ENCODE results near the gene PTPMT1.

PTPMT1 gene

DNA sequence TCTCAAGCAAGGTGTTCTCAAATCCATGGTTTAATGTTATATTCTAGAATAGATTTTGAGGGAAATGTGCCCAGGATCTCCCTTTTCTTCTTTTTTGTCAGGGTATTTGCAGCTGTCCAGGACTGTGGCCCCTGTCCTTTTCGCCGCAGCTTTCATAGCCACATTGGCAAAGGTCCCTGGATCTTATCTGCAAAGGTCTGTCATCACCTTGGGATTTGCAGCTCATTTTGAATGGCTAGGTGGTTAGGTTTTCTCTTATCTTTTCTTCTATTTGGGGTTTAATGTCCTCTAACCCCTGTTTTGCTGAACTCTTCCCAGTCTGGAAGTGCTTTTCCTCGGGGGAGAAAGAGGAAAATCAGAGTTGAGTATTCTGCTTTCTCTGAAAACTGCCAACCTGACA is 40.5 kb downstream of the PTPMT1 start:
- in situ Hi-C loops (cut with HindIII; ENCODE audit: low sequenced_read_pairs): no loop called here
- no peak for DNase-seq (ENCODE audit: low read depth)
- TF ChIP-seq, protein P1, sequence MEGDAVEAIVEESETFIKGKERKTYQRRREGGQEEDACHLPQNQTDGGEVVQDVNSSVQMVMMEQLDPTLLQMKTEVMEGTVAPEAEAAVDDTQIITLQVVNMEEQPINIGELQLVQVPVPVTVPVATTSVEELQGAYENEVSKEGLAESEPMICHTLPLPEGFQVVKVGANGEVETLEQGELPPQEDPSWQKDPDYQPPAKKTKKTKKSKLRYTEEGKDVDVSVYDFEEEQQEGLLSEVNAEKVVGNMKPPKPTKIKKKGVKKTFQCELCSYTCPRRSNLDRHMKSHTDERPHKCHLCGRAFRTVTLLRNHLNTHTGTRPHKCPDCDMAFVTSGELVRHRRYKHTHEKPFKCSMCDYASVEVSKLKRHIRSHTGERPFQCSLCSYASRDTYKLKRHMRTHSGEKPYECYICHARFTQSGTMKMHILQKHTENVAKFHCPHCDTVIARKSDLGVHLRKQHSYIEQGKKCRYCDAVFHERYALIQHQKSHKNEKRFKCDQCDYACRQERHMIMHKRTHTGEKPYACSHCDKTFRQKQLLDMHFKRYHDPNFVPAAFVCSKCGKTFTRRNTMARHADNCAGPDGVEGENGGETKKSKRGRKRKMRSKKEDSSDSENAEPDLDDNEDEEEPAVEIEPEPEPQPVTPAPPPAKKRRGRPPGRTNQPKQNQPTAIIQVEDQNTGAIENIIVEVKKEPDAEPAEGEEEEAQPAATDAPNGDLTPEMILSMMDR (IDR thresholded peaks at IDR 0.05; ENCODE audit: low read depth, low read length, missing control alignments): no peak
- H3K4me3 ChIP-seq (ENCODE audit: low read depth, low read length): no peak overlapping the region

- DNase-seq (ENCODE audit: low read depth): no peak
- in situ Hi-C loops (cut with HindIII; ENCODE audit: low sequenced_read_pairs): no loop called here
- TF ChIP-seq, protein P1 (IDR thresholded peaks at IDR 0.05; ENCODE audit: low read depth, low read length, missing control alignments): no peak
- no peak overlapping the region for H3K4me3 ChIP-seq (ENCODE audit: low read depth, low read length)
These were observed 41.3 kb downstream of the PTPMT1 start for GRCh38 chr11:47606731-47607130.

DNA sequence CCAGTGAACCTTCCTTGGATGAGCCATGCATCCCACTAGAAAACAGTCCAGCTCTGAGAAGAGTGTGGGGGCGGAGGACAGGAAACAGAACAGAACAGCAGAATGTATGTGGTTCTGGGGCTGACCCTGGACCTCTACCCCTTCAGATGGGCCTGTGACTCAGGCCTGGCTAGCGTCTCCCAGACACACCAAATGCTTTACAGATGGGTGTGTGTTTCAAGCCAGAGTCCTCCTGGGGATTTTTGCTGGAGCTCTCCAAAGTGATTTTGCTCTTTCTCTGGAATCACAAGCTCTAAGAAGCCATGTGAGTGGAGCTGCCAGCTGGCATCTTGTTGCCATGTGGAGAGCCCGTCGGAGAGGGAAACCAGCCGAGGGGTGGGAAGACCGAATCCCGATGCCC is 42.0 kb downstream of the PTPMT1 start:
- DNase-seq (ENCODE audit: low read depth): peak; percentile 61
- TF ChIP-seq, protein P1 (IDR thresholded peaks at IDR 0.05; ENCODE audit: low read depth, low read length, missing control alignments): no peak
- no peak overlapping the region for H3K4me3 ChIP-seq (ENCODE audit: low read depth, low read length)
- in situ Hi-C loops (cut with HindIII; ENCODE audit: low sequenced_read_pairs): no loop called here

GRCh38 chr11:47609675-47610074 is 44.3 kb downstream of the PTPMT1 start:
- TF ChIP-seq, protein P1 (IDR thresholded peaks at IDR 0.05; ENCODE audit: low read depth, low read length, missing control alignments): no peak
- H3K4me3 ChIP-seq (ENCODE audit: low read depth, low read length): no peak overlapping the region
- in situ Hi-C loops (cut with HindIII; ENCODE audit: low sequenced_read_pairs): loop anchor here (5.0 kb wide), 1 partner anchor 32 kb away; the partner anchor contains the start of genes KBTBD4 and NDUFS3
- DNase-seq (ENCODE audit: low read depth): no peak

DNA sequence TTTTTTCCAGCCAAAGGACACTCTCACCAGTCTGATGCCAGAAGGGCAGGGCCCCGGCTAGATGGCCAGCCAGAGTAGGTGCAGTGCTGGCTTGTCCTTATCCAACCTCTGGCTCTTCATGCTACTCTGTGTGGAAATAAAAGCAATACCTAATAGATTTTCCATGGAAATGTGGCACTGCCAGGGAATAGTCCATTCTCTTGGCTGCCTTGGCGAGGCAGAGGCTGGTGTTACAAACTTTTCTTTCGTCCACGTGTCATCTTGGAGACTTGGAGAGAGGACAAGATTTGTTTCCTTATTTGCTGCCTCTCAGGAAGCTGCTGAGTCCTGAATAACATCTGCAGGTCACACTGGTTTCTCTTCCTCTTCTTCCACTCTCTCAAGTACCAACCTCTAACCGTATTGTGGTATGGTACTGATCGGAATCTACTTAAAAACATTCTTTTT is 46.0 kb downstream of the PTPMT1 start:
- no peak overlapping the region for H3K4me3 ChIP-seq (ENCODE audit: low read depth, low read length)
- in situ Hi-C loops (cut with HindIII; ENCODE audit: low sequenced_read_pairs): loop anchor here (5.0 kb wide), 1 partner anchor 34 kb away; the partner anchor contains the start of genes KBTBD4 and NDUFS3
- DNase-seq (ENCODE audit: low read depth): no peak
- TF ChIP-seq, protein P1 (IDR thresholded peaks at IDR 0.05; ENCODE audit: low read depth, low read length, missing control alignments): no peak

GRCh38 chr11:47615249-47615648 is 49.9 kb downstream of the PTPMT1 start:
- in situ Hi-C loops (cut with HindIII; ENCODE audit: low sequenced_read_pairs): no loop called here
- no peak overlapping the region for H3K4me3 ChIP-seq (ENCODE audit: low read depth, low read length)
- DNase-seq (ENCODE audit: low read depth): no peak
- TF ChIP-seq, protein P1 (IDR thresholded peaks at IDR 0.05; ENCODE audit: low read depth, low read length, missing control alignments): no peak
